Ureter (tissue), 1 donor: Measurements from ENCODE around the gene CDK5R1. TPM values are rescaled to one million over a fixed set of nuclear protein-coding genes. Genes with fewer than 3 reads are reported as not detected.

Experiments
- DNase-seq: peaks from one replicate; pipeline ENCODE4 v3.0.0-alpha.2; 2020; ENCODE audit warnings: low spot score
- total RNA-seq: library from RNA; stranded (reverse); gene quantifications from one replicate; pipeline ENCODE4 v1.2.4, GENCODE V29; 2023
- donor health status: DM: yes; HTN: yes; CAD: no.

Gene CDK5R1
- total RNA-seq, 1 donor from 2014 or later = 0.83 TPM

DNA sequence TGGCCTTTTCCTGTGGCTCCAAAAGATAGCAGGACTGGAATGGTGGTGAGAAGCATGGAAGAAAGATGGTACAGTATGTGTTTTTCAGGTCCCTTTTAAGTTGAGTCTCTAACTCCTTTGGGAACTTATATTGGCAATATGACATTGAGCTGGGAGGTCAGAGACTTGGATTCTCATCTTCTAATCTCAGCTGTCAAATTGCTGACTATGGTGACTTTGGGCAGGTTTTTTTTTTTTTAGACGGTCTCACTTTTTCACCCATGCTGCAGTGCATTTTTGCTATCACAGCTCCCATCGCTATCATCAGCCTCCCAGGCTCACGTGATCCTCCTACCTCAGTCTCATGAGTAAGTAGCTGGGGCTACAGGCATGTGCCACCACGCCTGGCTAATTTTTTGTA lies 15.1 kb upstream of the CDK5R1 start:
- DNase-seq = no peak

DNA sequence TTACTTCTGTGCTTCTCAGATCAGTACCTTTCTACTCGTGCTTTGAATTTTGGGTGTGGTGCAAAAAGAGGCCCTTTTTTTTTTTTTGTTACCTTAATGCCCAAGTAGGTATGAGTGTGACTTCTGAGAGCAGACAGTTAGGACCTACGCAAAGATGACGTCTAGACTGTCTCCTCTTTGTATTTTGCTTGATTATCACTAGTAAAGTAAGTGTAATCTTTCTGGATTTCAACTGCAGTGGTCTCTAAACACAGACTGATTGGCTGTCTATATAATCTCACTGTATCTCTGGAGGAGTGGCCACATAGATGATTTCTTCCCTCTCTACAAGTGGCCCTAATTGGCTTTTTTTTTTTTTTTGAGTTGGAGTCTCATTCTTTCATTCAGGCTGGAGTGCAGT lies 11.5 kb upstream of the CDK5R1 start:
- DNase-seq = no peak

- no peak for DNase-seq
These were observed 9.6 kb upstream of the CDK5R1 start for GRCh38 chr17:32477220-32477619.

- DNase-seq = no peak
These were observed 7.6 kb upstream of the CDK5R1 start for GRCh38 chr17:32479074-32479617.

DNA sequence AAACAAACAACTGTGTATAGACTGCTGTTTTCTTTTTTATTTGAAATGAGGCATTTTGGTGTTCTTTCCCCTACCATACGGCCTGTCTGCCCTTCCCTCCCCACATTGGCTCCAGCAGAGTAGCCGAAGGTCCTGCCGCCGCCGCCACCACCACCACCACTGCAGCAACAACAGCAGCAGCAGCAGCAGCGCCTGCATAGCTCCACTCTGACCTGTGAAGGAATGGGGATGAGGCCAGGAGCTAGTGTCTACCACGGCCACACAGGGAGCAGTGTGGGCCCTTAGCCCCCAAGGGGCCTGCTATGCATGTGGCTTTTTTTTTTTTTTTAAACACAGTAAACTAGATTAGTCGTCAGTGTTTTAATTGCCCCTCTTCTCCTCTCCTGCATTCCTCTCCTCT lies 5.6 kb upstream of the CDK5R1 start:
- DNase-seq = no peak

DNA sequence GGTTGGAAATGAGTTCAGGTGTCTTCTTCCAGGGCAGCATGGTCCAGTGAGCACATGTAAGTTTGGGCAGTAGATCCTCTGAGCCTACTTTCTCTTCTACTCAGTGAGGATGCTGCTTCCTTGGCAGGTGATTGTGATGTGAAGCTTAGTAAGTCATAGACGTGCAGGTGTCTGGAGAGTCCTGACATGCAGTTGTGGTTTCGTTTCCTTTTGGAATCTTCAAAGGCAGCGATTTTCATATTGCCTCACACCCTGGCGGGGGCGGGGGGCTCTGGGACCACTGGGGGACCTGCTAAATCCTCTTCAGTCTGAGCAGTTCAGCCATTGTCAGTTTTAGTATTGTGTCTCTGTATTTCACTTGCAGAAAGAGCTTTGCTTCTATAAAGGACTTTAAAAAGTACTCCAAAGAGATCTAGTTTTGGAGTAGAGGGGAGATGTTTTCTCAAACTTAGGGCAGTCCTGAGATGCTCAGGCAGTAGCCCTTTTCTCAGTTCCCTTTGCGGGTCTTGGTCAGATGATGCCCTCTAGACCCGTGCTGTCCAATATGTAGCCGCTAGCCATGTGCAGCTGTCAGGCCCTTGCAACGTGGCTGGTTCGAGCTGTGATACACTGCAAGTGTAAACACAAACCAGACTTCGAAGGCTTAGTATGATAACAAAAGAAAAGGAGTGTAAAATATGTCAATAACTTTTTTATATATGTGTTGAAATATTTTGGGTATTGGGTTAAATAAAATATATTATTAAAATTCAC lies 4.0 kb upstream of the CDK5R1 start:
- DNase-seq = no peak

DNA sequence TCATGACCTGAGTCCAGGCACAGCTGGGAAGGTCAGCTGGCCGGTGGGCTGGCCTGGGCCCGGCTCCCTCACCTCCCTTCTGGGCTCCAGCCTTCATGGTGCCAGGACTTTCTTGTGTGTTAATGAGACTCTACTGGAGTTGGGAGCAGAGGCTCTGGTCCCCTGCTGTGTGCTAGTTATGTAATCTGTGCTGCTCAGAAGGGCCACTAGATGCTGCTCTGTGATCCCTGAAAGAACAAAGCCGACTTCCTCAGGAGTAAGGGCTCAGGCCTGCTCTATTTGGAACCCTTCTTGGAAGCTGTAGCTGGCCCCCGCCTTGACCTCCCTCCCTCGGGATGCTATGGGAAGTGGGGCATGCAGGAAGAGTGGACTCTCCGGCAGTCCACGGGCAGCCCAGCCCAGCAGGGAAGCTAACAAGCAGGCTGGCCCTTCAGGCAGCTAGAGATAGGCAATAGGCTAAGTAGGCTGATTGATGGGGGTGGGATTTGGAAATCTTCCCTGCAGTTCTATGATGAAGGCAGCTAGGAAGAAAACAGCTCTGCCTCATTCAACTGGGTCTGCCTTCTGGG lies 3.3 kb upstream of the CDK5R1 start:
- peak; percentile 67 for DNase-seq

GRCh38 chr17:32484041-32484461 lies 2.7 kb upstream of the CDK5R1 start:
- no peak for DNase-seq

DNA sequence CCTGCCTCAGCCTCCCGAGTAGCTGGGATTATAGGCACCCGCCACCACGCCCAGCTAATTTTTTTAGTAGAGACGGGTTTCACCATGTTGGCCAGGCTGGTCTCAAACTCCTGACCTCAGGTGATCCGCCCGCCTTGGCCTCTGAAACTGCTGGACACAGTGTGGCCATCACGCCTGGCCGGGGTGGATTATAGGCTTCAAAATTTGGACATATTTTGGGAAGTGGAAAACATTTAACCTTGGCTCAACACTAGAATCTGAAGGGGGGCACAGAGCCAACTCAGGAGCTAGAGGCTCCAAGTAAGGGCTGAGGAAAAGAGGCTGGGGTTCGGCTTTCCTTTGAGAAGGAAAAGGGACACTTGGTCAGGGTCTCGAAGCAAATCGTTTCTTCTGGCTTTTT lies 2.2 kb upstream of the CDK5R1 start:
- DNase-seq = no peak

GRCh38 chr17:32485261-32486110 lies 1.3 kb upstream of the CDK5R1 start:
- no peak for DNase-seq

GRCh38 chr17:32486111-32486700 lies 587 bp upstream of the CDK5R1 start:
- peak; percentile 49 for DNase-seq

DNA sequence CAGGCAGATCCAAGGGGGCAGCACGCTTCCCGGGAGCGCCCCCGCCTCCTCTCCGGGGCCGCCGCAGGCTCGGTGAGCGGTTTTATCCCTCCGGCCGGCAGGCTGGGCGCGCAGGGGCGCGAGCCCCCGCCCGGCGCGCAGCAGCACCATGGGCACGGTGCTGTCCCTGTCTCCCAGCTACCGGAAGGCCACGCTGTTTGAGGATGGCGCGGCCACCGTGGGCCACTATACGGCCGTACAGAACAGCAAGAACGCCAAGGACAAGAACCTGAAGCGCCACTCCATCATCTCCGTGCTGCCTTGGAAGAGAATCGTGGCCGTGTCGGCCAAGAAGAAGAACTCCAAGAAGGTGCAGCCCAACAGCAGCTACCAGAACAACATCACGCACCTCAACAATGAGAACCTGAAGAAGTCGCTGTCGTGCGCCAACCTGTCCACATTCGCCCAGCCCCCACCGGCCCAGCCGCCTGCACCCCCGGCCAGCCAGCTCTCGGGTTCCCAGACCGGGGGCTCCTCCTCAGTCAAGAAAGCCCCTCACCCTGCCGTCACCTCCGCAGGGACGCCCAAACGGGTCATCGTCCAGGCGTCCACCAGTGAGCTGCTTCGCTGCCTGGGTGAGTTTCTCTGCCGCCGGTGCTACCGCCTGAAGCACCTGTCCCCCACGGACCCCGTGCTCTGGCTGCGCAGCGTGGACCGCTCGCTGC lies 832 bp downstream of the CDK5R1 start:
- DNase-seq = no peak

DNA sequence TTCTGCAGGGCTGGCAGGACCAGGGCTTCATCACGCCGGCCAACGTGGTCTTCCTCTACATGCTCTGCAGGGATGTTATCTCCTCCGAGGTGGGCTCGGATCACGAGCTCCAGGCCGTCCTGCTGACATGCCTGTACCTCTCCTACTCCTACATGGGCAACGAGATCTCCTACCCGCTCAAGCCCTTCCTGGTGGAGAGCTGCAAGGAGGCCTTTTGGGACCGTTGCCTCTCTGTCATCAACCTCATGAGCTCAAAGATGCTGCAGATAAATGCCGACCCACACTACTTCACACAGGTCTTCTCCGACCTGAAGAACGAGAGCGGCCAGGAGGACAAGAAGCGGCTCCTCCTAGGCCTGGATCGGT lies 1.4 kb downstream of the CDK5R1 start:
- DNase-seq = no peak

GRCh38 chr17:32488604-32489180 lies 1.9 kb downstream of the CDK5R1 start:
- no peak for DNase-seq

GRCh38 chr17:32489320-32490100 lies 2.7 kb downstream of the CDK5R1 start:
- no peak for DNase-seq

- no peak for DNase-seq
These were observed 3.3 kb downstream of the CDK5R1 start for GRCh38 chr17:32490101-32490482.

DNA sequence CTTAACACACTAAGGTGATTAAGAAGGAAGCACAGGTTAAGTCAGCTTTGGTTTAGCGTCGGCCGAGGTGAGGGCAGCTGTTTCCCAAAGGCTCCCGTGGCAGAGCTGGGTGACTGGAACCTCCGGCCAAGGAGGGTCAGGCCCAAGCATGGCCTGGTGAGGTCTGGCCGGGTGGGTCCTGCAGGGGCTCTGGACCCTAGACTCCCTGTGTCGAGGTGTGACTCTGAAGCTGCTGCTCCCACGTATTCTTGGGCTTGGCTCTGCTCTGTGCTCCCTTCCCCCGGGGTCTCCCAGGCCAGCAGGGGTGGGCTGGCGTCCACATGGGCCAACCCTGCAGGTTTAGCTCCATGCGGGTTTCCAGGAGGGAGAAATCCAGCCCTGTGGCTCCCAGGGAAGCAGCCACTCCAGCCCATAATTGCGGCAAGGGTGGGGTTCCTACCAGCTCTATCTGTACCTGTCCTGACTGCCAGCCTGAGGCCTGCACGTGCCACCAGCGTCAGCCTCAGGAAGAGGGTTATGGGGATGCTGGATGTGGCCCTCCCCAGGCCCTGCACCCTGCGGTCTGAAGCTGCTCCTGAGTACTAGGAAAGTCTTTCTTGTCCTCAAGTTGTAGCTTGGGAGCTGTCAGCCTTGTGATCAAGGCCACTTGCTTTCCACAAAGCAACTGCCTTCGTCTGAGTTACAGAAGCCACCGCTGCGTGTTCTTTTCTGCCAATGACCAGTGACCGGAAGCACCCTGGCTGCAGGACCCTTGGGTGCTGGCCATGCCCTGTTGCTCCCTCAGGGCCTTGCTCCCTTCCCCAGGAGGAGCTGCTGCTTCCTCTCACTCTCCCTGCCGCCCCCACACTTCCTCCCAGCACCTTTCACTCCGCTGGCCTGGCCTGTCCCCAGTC lies 4.8 kb downstream of the CDK5R1 start:
- DNase-seq = no peak

- DNase-seq = no peak
These were observed 5.4 kb downstream of the CDK5R1 start for GRCh38 chr17:32492264-32492589.

- no peak for DNase-seq
These were observed 6.0 kb downstream of the CDK5R1 start for GRCh38 chr17:32492648-32493289.
